Vein endothelial cell (primary cell): ENCODE results near the gene SAMD11. TPM values are rescaled to one million over a fixed set of nuclear protein-coding genes. Genes with fewer than 3 reads are reported as not detected.

ENCODE experiments used
- small RNA-seq: library from RNA; depleted of rRNA; stranded (forward); fragments of <200 nt; gene quantifications from one replicate; pipeline ENCODE3, GENCODE V24; 2012
- total RNA-seq: library from RNA; depleted of rRNA; stranded (reverse); fragments of >200 nt; gene quantifications from 2 replicates; pipeline ENCODE4 v1.2.3, GENCODE V29; 2012

Gene SAMD11
- not detected in 2 replicates for total RNA-seq

GRCh38 chr1:923131-923990 is at the start of gene SAMD11:
Gene SAMD11, plus strand, starts transcription at chr1:923923. Its CDS starts 509 bp downstream, at chr1:924432.

GRCh38 chr1:958823-959730 is 35.4 kb downstream of the SAMD11 start, which contains the start of gene NOC2L:
Gene NOC2L, minus strand, starts transcription at chr1:959256. Its CDS starts 16 bp downstream, at chr1:959240.

GRCh38 chr1:960363-961131 is 36.8 kb downstream of the SAMD11 start, which contains the start of gene KLHL17:
Gene KLHL17, plus strand, starts transcription at chr1:960584. Its CDS starts 110 bp downstream, at chr1:960694.

GRCh38 chr1:966135-966703 is 42.5 kb downstream of the SAMD11 start, which contains the start of gene PLEKHN1:
Gene PLEKHN1, plus strand, starts transcription at chr1:966482. Its CDS starts 50 bp downstream, at chr1:966532.

GRCh38 chr1:981955-982558 is 58.3 kb downstream of the SAMD11 start, which contains the start of gene PERM1:
Gene PERM1, minus strand, starts transcription at chr1:982093. Its CDS starts 1,064 bp downstream, at chr1:981029.

Small RNAs within 50 kb of the gene (small RNA-seq; reads per million reads assigned to genes)
- not detected for gene AL645608.4

Other genes with a start within 250 kb of the SAMD11 start
- gene OR4F16, start 237.3 kb upstream of the SAMD11 start, total RNA-seq, result 0.19 and 0.65 TPM in 2 replicates
- gene NOC2L, start 35.3 kb downstream of the SAMD11 start, total RNA-seq, result 93.7 and 97.8 TPM in 2 replicates
- 6.2 and 6.5 TPM in 2 replicates for gene KLHL17, start 36.7 kb downstream of the SAMD11 start, total RNA-seq
- gene PLEKHN1, start 42.6 kb downstream of the SAMD11 start, total RNA-seq, result 0.65 and 1.1 TPM in 2 replicates
- gene PERM1, start 58.2 kb downstream of the SAMD11 start, total RNA-seq, result 0.33 TPM in 1 of 2 replicates, not detected in the other
- gene HES4, start 76.2 kb downstream of the SAMD11 start, total RNA-seq, result 20.6 and 41.2 TPM in 2 replicates
- 64.7 and 72.8 TPM in 2 replicates for gene ISG15, start 89.6 kb downstream of the SAMD11 start, total RNA-seq
- 117 and 208 TPM in 2 replicates for gene AGRN, start 96.2 kb downstream of the SAMD11 start, total RNA-seq
- not detected in 2 replicates for gene RNF223, start 150.4 kb downstream of the SAMD11 start, total RNA-seq
- 12.1 and 12.4 TPM in 2 replicates for gene C1orf159, start 192.2 kb downstream of the SAMD11 start, total RNA-seq
- gene TTLL10, start 250.0 kb downstream of the SAMD11 start, total RNA-seq, result not detected in 2 replicates